NCI-H2196 treated with DMSO at 0.1 percent for 48 hours (cell line): ENCODE measurements around the gene CEMIP.

Source experiments
- DNase-seq: peaks from one replicate; lab custom pipeline; 2025; ENCODE audit not compliant: unreplicated experiment; lab: John Stamatoyannopoulos, UW

CEMIP gene, protein sequence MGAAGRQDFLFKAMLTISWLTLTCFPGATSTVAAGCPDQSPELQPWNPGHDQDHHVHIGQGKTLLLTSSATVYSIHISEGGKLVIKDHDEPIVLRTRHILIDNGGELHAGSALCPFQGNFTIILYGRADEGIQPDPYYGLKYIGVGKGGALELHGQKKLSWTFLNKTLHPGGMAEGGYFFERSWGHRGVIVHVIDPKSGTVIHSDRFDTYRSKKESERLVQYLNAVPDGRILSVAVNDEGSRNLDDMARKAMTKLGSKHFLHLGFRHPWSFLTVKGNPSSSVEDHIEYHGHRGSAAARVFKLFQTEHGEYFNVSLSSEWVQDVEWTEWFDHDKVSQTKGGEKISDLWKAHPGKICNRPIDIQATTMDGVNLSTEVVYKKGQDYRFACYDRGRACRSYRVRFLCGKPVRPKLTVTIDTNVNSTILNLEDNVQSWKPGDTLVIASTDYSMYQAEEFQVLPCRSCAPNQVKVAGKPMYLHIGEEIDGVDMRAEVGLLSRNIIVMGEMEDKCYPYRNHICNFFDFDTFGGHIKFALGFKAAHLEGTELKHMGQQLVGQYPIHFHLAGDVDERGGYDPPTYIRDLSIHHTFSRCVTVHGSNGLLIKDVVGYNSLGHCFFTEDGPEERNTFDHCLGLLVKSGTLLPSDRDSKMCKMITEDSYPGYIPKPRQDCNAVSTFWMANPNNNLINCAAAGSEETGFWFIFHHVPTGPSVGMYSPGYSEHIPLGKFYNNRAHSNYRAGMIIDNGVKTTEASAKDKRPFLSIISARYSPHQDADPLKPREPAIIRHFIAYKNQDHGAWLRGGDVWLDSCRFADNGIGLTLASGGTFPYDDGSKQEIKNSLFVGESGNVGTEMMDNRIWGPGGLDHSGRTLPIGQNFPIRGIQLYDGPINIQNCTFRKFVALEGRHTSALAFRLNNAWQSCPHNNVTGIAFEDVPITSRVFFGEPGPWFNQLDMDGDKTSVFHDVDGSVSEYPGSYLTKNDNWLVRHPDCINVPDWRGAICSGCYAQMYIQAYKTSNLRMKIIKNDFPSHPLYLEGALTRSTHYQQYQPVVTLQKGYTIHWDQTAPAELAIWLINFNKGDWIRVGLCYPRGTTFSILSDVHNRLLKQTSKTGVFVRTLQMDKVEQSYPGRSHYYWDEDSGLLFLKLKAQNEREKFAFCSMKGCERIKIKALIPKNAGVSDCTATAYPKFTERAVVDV (N-terminal part only)

DNA sequence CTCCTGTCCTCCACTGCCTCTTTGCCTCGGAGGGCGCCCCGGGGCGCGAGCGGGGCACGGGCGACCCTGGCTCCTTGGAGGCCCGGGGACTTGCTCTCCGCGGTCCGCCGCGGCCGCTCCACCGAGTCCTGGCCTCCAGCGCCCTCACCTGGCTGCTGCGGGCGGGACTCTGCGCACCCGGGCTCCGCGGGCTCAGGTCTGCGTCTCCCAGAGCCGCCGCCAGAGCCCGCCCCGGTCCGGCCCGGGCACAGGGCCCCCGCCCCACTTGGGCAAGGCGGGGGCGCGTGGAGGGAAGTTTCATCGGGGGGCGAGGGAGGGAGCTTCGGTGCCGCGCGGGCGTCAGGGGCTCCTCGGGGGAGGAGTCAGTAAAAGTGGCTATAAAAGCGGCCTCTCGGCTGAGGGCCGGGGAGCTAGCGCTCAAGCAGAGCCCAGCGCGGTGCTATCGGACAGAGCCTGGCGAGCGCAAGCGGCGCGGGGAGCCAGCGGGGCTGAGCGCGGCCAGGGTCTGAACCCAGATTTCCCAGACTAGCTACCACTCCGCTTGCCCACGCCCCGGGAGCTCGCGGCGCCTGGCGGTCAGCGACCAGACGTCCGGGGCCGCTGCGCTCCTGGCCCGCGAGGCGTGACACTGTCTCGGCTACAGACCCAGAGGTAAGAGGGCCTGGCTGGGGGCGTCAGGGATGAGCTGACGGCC lies at the start of gene CEMIP:
TSS of gene CEMIP (plus strand) at position 407 of the 694 bp plus-strand sequence. CDS start 94,510 bp downstream, outside the sequence.
- peak; percentile 60 for DNase-seq

DNA sequence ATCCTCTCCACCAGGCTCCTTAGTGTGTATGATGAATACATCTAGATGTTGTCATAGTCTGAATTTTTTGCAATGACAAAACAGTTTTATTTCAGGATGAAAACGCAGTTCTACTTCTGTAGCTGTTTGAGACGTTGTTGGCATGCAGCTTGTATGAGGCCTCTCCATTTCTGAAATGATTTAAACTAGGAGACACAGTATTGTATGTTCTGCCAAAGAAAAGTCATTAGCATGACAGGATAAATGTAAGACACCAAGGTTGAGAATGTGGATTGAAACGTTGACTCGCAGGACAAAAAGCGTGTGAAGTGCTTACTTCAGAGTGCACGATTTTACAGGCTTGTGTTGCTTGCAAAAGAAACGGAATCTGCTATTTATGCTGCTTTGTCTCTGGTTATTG lies 48.8 kb upstream of the CEMIP start:
- DNase-seq: no peak

DNA sequence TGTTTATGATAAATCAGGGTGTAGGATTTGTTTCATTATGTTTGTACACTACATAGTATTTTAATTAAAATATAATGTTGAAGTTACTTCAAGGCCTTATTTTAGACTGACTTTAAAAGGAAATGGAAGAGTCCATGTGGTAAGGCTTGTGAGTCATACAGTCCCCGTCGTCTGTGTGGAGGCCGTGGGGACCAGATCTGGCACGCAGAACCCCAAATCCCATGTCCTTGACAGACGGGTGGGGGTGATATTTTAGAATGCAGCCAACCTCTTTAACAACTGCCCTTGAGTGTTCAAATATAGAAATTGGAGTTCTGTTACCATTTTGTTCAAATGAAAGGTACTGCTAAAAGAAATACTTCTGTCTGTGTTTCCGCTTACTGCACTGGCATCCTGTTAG lies 48.2 kb upstream of the CEMIP start:
- DNase-seq: no peak

DNA sequence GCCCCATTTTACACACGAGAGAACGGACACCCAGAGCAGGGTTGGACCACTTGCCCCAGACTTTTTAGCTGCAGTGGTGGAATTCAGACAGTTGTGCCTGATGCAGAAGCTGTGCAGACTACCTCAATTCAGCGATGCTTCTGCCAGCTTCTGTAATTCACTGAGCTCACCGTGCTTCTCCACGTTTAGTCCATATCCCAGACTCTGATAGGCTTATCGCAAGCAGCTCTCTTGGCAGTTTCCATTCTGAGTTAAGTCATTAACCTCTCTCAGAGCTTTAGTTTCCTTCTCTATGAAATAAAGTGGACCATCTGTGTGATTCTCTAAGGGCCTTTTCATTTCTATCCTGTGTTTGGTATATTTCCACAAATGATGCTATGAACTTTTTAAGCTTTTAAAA lies 47.0 kb upstream of the CEMIP start:
- no peak for DNase-seq

DNA sequence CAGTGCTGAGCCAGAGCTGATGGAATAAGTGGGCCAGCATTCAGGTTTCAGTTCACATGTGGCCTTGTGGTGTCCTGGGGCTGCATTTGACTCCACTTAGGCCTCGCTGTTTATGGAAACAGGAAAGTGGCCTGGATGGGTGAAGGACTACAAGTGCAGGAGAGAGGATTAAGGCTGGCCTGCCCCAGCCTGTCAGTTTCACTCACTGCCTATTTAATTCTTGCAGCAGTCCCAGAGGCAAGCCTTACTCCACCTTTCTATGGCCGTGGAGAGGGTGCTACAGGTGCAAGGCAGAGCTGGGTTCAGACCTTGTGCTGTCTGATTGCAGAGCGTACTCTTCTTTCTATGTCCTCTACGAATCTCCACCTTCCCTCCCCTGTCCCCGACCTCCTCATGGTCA lies 46.4 kb upstream of the CEMIP start:
- DNase-seq: no peak

DNA sequence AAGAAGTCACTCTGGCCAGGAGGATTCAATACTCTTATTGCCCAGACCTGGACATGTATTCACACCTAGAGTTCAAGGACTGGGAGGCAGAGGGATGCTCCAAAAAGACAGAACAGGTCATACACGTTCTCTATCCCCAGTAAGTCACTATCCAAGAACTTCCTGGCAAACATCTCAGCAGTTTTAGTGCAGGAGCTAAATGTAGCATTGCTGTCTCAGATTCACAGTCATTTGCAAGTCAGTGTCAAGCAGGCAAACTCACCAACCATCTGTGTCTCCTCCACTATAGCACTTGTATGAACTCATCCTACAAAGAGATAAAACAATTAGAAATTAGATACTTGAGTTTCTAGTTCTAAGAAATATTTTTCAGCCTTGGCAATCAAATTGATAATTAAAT lies 45.7 kb upstream of the CEMIP start:
- no peak for DNase-seq

DNA sequence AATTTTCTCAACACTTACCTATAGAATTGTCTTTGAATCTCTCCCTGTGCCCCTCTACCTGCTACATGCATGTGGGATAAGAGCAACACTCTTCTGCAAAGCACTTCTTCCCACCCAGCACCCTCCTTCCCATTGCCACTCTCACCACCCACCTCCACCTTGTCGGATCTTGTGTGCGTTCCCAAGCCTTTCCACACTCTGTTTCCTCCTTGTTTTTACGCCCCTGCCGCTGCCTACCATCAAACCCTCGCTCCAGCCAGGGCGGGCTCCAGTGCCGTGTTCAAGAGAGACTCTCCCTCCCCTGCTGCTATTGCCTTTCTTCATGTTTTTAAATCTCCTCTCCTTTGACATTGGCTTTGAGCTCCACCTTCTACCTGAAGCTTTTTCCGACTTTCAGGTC lies 43.8 kb upstream of the CEMIP start:
- no peak for DNase-seq

DNA sequence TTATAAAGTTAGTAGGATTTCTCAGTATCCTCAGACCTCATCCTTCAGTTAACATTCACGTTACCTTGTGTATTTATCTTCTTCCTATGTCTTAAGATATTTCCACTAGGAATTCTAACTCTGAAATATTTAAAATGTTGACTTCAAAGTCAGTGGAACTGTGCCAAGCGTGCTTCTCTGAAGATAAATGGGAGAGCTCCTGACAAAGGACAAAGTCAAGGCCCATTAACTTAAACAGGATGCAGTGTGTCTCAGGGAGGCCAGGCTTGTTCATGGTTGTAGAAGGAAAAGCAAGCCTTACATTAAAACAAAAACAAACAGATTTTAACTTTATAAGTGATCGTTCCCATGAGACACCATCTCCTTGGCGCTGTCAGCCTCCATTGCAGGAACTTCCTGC lies 42.6 kb upstream of the CEMIP start:
- no peak for DNase-seq

DNA sequence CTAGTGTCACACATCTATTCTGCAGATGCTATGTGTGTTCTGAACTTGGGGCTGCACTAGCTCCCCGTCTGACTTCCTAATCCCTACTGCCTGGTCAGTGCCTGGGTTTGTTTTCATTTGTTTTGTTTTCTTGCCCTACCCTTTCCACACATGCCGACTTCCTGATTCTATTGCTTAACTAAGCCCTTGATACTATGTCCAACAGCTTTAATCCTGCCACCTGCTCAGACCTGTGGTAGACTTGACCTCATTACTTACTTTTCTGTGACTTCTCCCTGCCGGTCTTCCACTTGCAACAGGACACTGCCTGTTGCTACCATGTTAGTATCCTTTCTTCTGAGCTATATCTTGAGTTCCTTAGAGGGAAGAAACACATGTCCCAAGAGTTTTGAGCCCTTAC lies 39.3 kb upstream of the CEMIP start:
- DNase-seq: no peak

DNA sequence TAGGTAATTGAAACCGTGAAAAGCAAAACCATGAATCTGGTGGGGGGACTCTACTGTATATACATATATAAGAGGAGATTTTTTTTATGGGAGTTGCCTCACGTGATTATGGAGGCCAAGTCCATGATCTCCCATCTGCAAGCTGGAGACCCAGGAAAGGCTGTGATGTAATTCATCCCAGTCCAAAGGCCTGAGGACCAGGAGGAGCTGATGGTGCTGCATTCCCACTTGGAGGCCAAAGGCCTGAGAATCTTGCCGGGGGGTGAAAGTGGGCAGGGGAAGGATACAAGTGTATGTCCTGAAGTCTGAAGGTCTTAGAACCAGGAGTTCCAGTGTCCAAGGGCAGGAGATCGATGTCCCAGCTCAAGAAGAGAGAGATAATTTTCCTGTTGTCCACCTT lies 37.1 kb upstream of the CEMIP start:
- no peak for DNase-seq

DNA sequence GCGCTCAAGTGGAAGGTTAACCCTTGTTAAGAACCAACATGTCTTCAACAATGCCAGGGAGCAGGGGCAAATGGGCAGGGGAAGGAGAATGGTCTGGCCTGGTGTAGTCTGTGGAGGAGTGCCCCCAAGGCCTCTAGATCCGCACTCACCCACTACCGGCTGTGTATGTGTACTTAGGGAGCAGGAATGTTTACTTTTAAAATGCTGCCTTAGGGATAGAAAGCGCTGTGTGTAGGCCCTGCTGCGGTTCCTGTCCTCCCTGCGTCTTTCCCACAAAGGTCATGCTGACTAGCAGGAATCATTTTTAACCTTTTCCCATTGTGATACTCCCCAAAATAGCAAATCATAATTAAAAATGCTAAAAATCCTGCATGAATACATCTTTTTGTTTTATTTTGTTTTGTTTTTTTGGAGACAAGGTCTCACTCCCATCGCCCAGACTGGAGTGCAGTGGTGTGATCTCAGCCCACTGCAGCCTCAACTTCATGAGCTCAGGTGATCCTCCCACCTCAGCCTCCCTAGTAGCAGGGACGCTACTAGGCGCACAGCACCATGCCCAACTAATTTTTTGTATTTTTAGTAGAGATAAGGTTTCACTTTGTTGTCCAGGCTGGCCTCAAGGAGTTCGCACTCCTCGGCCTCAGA lies 35.9 kb upstream of the CEMIP start:
- no peak for DNase-seq

DNA sequence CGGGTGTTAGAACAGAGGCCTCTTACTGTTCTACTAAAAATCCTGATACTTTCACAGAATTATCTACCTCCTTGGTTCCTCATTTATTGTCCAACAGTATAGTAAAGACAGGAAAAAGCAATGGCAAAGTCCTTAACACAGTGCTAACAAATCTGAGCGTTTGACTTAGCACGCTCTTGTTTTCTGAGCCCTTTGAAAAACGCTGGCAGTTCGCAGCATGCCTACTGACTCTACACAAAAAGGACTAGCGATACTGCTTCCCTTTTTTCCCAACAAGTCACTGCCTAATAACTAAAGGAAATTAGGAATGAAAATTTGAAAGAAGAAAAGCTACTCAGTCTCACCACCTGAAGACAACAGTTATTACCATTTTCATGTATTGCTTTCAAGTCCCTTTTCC lies 34.8 kb upstream of the CEMIP start:
- no peak for DNase-seq

DNA sequence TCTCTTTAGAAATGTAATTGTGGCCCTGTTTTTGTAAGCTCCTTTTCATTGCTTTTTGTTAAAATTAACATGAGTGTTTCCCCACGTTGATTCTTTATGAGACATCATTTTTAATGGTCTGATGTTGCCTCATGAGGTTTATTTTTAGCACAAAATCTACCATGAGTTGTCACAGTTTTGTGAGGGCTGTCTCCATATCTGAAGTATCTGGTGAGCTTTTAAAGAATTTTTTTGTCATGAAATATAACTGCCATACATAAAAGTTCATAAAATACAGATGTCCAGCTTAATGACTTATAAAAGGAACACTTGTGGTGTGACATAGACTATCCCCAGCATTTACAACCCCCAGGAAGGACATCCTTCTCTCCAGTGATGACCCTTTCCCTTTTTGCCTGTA lies 34.3 kb upstream of the CEMIP start:
- no peak for DNase-seq

DNA sequence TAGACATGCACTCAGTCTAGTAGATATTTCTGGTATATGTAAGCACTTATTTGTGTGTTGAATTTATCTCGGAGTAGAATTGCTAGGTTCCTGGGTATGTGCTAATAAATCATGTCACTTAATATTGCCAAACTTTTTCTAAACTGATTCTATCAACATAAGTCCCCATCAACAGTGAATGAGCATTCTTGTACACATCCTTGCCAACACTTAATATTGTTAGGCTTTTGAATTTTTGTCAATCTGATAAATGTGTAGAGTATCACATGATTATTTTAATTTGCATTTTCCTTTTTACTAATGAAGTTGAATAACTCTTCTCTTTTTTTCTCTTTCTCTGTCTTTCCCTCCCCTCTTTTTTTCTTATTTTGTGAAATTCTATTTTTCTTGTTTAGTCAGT lies 33.3 kb upstream of the CEMIP start:
- no peak for DNase-seq

DNA sequence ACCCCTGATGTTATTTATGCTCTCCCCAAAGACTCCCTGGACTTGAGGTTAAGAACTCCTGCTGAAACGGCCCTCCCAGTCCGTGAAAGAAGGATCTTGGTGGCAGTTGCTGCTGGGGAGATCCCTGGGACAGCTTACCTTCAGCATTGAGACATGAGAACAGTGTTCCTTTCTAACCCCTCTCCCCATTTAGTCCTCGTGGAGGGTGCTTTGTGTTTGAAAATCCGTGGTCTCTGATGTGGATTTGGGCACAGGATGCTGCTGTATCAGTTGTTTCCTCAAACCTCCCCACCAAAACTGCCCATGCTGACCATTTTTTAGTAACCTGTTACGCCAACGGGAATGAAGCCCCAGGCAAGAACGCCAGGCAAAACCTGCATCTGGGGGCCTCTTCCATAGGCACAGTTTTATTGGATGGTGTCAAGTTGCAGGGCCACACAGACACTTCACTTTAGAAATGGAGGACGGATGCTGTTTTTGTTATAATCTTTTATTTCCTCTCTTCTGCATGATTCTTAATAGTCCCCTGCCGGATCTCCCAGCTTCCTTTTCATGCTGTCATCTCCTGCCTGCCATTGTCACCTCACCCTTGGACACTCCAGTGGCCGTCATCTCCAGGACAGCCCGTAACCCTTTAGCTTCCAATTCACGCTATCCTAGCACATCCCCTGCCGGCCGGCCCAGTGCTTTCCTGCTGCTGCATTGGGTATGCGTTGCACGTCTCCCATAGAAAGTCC lies 31.7 kb upstream of the CEMIP start:
- DNase-seq: no peak

DNA sequence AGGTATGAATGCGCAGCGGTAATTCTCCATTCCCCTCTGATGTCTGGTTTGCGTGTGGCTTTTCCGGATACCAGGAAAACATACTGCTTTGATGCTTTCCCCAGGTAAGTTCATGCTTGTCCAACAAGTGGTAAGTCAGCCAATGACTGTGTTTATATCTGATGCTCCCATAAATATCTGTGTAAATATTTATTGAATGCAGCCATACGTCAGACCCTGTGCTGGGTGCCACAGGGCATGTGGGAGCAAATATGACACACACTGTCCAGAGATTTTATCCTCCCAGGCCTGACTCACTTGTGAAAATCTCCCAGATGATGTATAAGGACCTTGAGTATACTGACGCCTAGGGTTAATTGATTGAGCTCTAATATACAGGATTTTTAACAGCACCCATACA lies 29.6 kb upstream of the CEMIP start:
- DNase-seq: no peak

DNA sequence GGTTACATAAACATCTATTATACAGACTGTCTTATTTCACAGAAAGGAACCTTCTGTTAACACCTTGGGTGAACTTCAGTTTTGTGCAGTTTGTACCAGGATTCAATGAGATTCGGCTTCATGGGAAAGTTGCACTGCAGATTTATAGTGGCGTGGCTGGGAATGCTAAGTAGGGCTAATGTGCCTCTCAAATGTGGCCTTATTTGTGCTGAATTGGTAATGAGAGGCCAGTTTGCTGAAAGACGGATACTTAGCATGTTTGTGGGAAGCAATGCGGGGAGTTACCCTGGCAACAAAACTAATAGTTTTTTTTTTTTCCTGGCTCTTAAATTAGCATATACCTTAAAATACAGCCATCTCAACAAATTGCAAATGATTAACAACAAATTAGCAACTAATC lies 28.6 kb upstream of the CEMIP start:
- DNase-seq: no peak

DNA sequence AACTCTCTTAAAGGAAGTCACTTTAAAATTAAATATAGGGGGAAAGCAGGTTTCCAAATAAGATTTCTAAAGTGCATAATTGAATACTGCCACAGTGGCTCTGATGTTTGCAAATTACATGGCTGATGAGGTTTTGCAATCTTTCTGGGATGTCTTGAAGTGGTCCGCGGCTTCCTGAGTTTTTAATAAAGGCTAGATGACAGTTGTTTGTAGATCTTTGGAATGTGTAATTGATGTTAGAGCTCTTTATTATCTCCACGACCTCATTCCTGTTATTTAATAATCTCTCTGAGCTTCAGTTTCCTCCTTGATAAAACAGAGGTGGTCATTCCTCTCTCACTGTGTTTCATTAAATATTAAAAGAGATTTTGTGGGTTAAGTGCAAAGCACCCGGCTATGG lies 27.0 kb upstream of the CEMIP start:
- DNase-seq: no peak

DNA sequence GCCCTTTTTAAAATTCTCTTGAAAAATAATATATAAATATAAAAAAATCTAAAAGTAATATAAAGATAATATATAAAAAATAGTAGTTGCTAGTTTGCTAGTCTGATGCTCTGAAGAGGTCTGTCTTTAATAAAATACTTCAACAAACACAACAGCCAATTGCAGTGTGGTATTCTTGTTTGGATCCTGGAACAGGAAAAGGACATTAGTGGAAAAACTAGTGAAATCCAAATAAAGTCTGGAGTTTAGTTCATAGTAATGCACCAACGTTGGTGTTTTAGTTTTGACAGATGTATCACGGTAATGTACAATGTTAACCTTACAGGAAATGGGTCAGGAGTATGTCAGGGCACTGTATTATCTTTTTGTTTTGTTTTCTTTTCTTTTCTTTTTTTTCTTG lies 26.0 kb upstream of the CEMIP start:
- DNase-seq: no peak

DNA sequence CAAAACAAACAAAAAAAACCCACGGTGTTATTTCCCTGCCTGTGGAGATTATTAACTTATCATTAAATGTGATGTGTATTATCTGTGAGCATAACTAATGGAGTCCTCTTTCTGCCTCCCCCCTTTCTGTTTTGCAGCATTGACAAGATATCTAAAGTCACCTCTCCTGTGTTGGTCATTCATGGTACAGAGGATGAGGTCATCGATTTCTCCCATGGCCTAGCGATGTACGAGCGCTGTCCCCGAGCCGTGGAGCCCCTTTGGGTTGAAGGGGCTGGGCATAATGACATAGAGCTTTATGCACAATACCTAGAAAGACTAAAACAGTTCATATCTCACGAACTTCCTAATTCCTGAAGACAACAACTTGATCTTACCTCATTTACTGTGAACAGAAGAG lies 25.2 kb upstream of the CEMIP start:
- no peak for DNase-seq
